Small intestine (tissue), 7 donors: ENCODE measurements around the gene KCNAB2. TPM values are rescaled to one million over a fixed set of nuclear protein-coding genes. Genes with fewer than 3 reads are reported as not detected.

ENCODE experiments used
- DNase-seq, 2 donors: peaks; one replicate each; pipeline versions ENCODE4 v3.0.0 to v3.0.0-alpha.2; 2013
- FAIRE-seq: peaks from 2 replicates; lab custom pipeline; 2012; peaks lifted over from hg19 to GRCh38; lab: Jason Lieb, UNC
- H3K27ac ChIP-seq, 3 donors: one replicate each; pipeline ENCODE4 v1.5.1; 2013; ENCODE audit warnings: low read length in 2 of 3, mild to moderate bottlenecking in 2 of 3, control low read depth in 1 of 3, inconsistent platforms in 1 of 3, low read depth in 1 of 3, moderate library complexity in 1 of 3
- H3K27me3 ChIP-seq, 3 donors: one replicate each; pipeline ENCODE4 v1.6.1; 2013; ENCODE audit warnings: low read length in 3 of 3, inconsistent platforms in 1 of 3; ENCODE audit not compliant: control insufficient read depth in 3 of 3, insufficient read depth in 3 of 3
- H3K36me3 ChIP-seq, 3 donors: one replicate each; pipeline ENCODE4 v1.6.1; 2013; ENCODE audit warnings: low read length in 3 of 3, inconsistent platforms in 1 of 3, low read depth in 1 of 3, mild to moderate bottlenecking in 1 of 3, moderate library complexity in 1 of 3; ENCODE audit not compliant: control insufficient read depth in 3 of 3, insufficient read depth in 2 of 3
- H3K4me1 ChIP-seq, 3 donors: one replicate each; pipeline ENCODE4 v1.6.1; 2013; ENCODE audit warnings: low read length in 2 of 3, inconsistent platforms in 1 of 3, low read depth in 1 of 3, mild to moderate bottlenecking in 1 of 3, moderate library complexity in 1 of 3; ENCODE audit not compliant: control insufficient read depth in 3 of 3, insufficient read depth in 2 of 3
- H3K4me3 ChIP-seq, 3 donors: one replicate each; pipeline ENCODE4 v1.5.1; 2013; ENCODE audit warnings: low read length in 3 of 3, control low read depth in 1 of 3, inconsistent platforms in 1 of 3, low read depth in 1 of 3, mild to moderate bottlenecking in 1 of 3, moderate library complexity in 1 of 3
- H3K9me3 ChIP-seq, 2 donors: one replicate each; pipeline ENCODE4 v1.6.1; 2013; ENCODE audit warnings: low read depth in 1 of 2, low read length in 1 of 2; ENCODE audit not compliant: control insufficient read depth in 2 of 2, insufficient read depth in 1 of 2
- WGBS, 3 donors: extraction: QIAGEN DNeasy Blood & Tissue Kit; methylation state at CpG; one replicate each; pipeline ENCODE4 v1.1.7; 2013; 5-methylcytosine and 5-hydroxymethylcytosine counted together
- polyA plus RNA-seq, 4 donors: library from polyadenylated mRNA; stranded (reverse) in 3 of 4; unstranded in 1 of 4; fragments of 200-250 nt in 3 of 4; fragments of 120-200 nt in 1 of 4; gene quantifications; one replicate each; pipeline versions ENCODE4 v1.2.1 to v1.2.3, GENCODE V29; 2013
- donor health status: healthy with polysubstance abuse.
- donor health status: control.
- donor health status: control.
- donor health status: Bipolar disorder and iron deficiency.
- donor health status: healthy.

The KCNAB2 gene
- polyA plus RNA-seq, 4 donors, result 1.1 to 35.7 (median 5.3) TPM

GRCh38 chr1:6103854-6104530 is 58.3 kb downstream of the KCNAB2 start:
- no peak for DNase-seq
- no peak overlapping the region for H3K4me3 ChIP-seq
- no peaks in the 10 kb centered on the region for H3K4me1 ChIP-seq
- no peaks in the 10 kb centered on the region for H3K9me3 ChIP-seq
- 68 to 74% (median 69%) methylated on average over 12 to 13 of the region's 13 CpGs for WGBS, 3 donors
- H3K27ac ChIP-seq, result no peak overlapping the region
- no peak for FAIRE-seq
- H3K27me3 ChIP-seq, result no peaks in the 10 kb centered on the region
- H3K36me3 ChIP-seq, result no peaks in the 10 kb centered on the region

- no peaks in the 10 kb centered on the region for H3K36me3 ChIP-seq
- DNase-seq (no peak), FAIRE-seq (no peak)
- H3K4me1 ChIP-seq, result no peaks in the 10 kb centered on the region
- WGBS, 3 donors, result 65 to 75% (median 68%) methylated on average over 8 to 9 of the region's 9 CpGs
- H3K9me3 ChIP-seq, result no peaks in the 10 kb centered on the region
- no peaks in the 10 kb centered on the region for H3K27me3 ChIP-seq
- H3K4me3 ChIP-seq, result no peak overlapping the region
- no peak overlapping the region for H3K27ac ChIP-seq
Observed at GRCh38 chr1:6104631-6105030, 58.9 kb downstream of the KCNAB2 start.

GRCh38 chr1:6105218-6105679 is 59.6 kb downstream of the KCNAB2 start:
- Histone ChIP-seq H3K9me3 (no peaks in the 10 kb centered on the region), H3K27ac (no peak overlapping the region), H3K27me3 (no peaks in the 10 kb centered on the region), H3K4me3 (no peak overlapping the region), H3K36me3 (no peaks in the 10 kb centered on the region), H3K4me1 (no peaks in the 10 kb centered on the region)
- no peak for FAIRE-seq
- WGBS, 3 donors, result 37 to 68% (median 54%) methylated on average over 11 to 12 of the region's 12 CpGs
- DNase-seq, result no peak

GRCh38 chr1:6105763-6106162 is 60.1 kb downstream of the KCNAB2 start:
- WGBS, 3 donors, result 68 to 74% (median 68%) methylated on average over 7 of the region's 7 CpGs

GRCh38 chr1:6106321-6106731 is 60.6 kb downstream of the KCNAB2 start:
- Histone ChIP-seq H3K4me3 (no peak overlapping the region), H3K9me3 (no peaks in the 10 kb centered on the region), H3K4me1 (no peaks in the 10 kb centered on the region), H3K27ac (no peak overlapping the region), H3K27me3 (no peaks in the 10 kb centered on the region), H3K36me3 (no peaks in the 10 kb centered on the region)
- WGBS, 3 donors, result 80 to 91% (median 90%) methylated on average over 25 to 28 of the region's 28 CpGs
- no peak for DNase-seq
- FAIRE-seq, result no peak

More at GRCh38 chr1:6105763-6106162, 60.1 kb downstream of the KCNAB2 start:
- DNase-seq (no peak), FAIRE-seq (no peak)
- Histone ChIP-seq H3K4me3 (no peak overlapping the region), H3K9me3 (no peaks in the 10 kb centered on the region), H3K27ac (no peak overlapping the region), H3K27me3 (no peaks in the 10 kb centered on the region), H3K36me3 (no peaks in the 10 kb centered on the region), H3K4me1 (no peaks in the 10 kb centered on the region)

GRCh38 chr1:6106977-6107376 is 61.3 kb downstream of the KCNAB2 start:
- H3K27ac ChIP-seq, result no peak overlapping the region
- WGBS, 3 donors, result 90 to 95% (median 92%) methylated on average over 6 of the region's 6 CpGs
- FAIRE-seq, result no peak
- no peak overlapping the region for H3K4me3 ChIP-seq
- H3K27me3 ChIP-seq, result no peaks in the 10 kb centered on the region
- no peak for DNase-seq
- H3K9me3 ChIP-seq, result no peaks in the 10 kb centered on the region
- H3K4me1 ChIP-seq, result no peaks in the 10 kb centered on the region
- H3K36me3 ChIP-seq, result no peaks in the 10 kb centered on the region

- H3K9me3 ChIP-seq, result no peaks in the 10 kb centered on the region
- no peak for DNase-seq
- 87 to 89% (median 89%) methylated on average over 8 of the region's 8 CpGs for WGBS, 3 donors
- peaks cover 0 to under 1% (median 0%) of the 10 kb centered on the region in 3 donors for H3K27me3 ChIP-seq
- H3K27ac ChIP-seq, result no peak overlapping the region
- H3K36me3 ChIP-seq, result no peaks in the 10 kb centered on the region
- no peak for FAIRE-seq
- no peak overlapping the region for H3K4me3 ChIP-seq
- no peaks in the 10 kb centered on the region for H3K4me1 ChIP-seq
Observed at GRCh38 chr1:6107409-6108356, 62.0 kb downstream of the KCNAB2 start.

GRCh38 chr1:6108476-6108875 is 62.8 kb downstream of the KCNAB2 start:
- Histone ChIP-seq H3K27ac (no peak overlapping the region), H3K4me3 (no peak overlapping the region), H3K36me3 (no peaks in the 10 kb centered on the region), H3K27me3 (peaks cover 0 to 4% (median 0%) of the 10 kb centered on the region in 3 donors), H3K4me1 (no peaks in the 10 kb centered on the region), H3K9me3 (no peaks in the 10 kb centered on the region)
- FAIRE-seq (no peak), DNase-seq (no peak)
- WGBS, 3 donors, result 51 to 65% (median 52%) methylated on average over 2 of the region's 2 CpGs
